SK-N-SH treated with all-trans-retinoic acid at 6 μM for 48 hours (cell line): ENCODE results near the gene GJA3.

Experiments
- SNAI2 ChIP-seq: fragments of 250-450 bp; sonication (Bioruptor Pico); IDR thresholded peaks from 2 replicates; pipeline ENCODE4 v1.5.0; 2020; ENCODE audit warnings: mild to moderate bottlenecking, moderate library complexity
- TSHZ2 ChIP-seq: fragments of 250-450 bp; sonication (Bioruptor Pico); IDR thresholded peaks from 2 replicates; pipeline ENCODE4 v1.5.0; 2020; ENCODE audit warnings: mild to moderate bottlenecking, moderate library complexity
- ZFP3 ChIP-seq: fragments of 250-450 bp; sonication (Bioruptor Pico); IDR thresholded peaks from 2 replicates; pipeline ENCODE4 v1.5.0; 2020; ENCODE audit warnings: mild to moderate bottlenecking, moderate library complexity
- ZNF565 ChIP-seq: fragments of 450-650 bp; formaldehyde crosslinking; conservative IDR thresholded peaks from 2 replicates; pipeline ENCODE4 v1.5.0; 2020; ENCODE audit warnings: low read depth, mild to moderate bottlenecking, moderate library complexity

- no peak for TF ChIP-seq ZFP3 (CRISPR knock-in tag)
- no peak for TF ChIP-seq ZNF565 (CRISPR knock-in tag)
- TF ChIP-seq SNAI2 (CRISPR knock-in tag), result no peak
- TF ChIP-seq TSHZ2, result no peak
Observed at GRCh38 chr13:20118268-20119140, 42.3 kb downstream of the GJA3 start.
